K562 (cell line): ENCODE data around the gene RAB3D. TPM values are rescaled to one million over a fixed set of nuclear protein-coding genes. Genes with fewer than 3 reads are reported as not detected.

Experiments
- BRF2 ChIP-seq: IDR thresholded peaks from 3 replicates; pipeline ENCODE4 v1.6.1; 2011; ENCODE audit warnings: borderline replicate concordance, mild to moderate bottlenecking; ENCODE audit not compliant: insufficient read length, insufficient read depth
- MLLT1 ChIP-seq, 2 experiments: fragments of 450-650 bp; IDR thresholded peaks; 2 replicates each; pipeline ENCODE4 v1.6.1; 2016
- MXI1 ChIP-seq: IDR thresholded peaks from 2 replicates; pipeline ENCODE4 v1.6.1; 2011; ENCODE audit warnings: low read depth, mild to moderate bottlenecking, improper control_type of control experiment, low read length
- PHB ChIP-seq: fragments of 250-450 bp; sonication (Bioruptor Pico); IDR thresholded peaks from 2 replicates; pipeline ENCODE4 v1.5.0; 2021
- TSHZ1 ChIP-seq: fragments of 250-450 bp; sonication (Bioruptor Pico); IDR thresholded peaks from 2 replicates; pipeline ENCODE4 v1.4.0; 2020; ENCODE audit warnings: mild to moderate bottlenecking, moderate library complexity
- ZC3H4 ChIP-seq: sonication (generic); formaldehyde crosslinking; IDR thresholded peaks from 2 replicates; pipeline ENCODE4 v1.9.0; 2021; ENCODE audit warnings: missing genetic modification reagents, borderline replicate concordance
- ZNF696 ChIP-seq: fragments of 250-450 bp; sonication (Bioruptor Pico); conservative IDR thresholded peaks from 2 replicates; pipeline ENCODE4 v1.4.0; 2020; ENCODE audit warnings: mild to moderate bottlenecking, moderate library complexity
- ZSCAN29 ChIP-seq: fragments of 450-650 bp; IDR thresholded peaks from 2 replicates; pipeline ENCODE4 v1.6.1; 2017
- polyA plus RNA-seq, 8 experiments: library from polyadenylated mRNA; depleted of rRNA in 4 of 8; stranded (reverse) in 5 of 8; unstranded in 3 of 8; fragments of >200 nt; fragmentation: Nextera tagmentation in 2 of 8; fragmentation: Illumina TruSeq in 1 of 8; extraction: Ambion mirVana in 2 of 8; extraction: Trizol in 1 of 8; gene quantifications; 2 replicates each; pipeline versions ENCODE4 v1.2.1 to v1.2.3, GENCODE V29; 2011 to 2014; ENCODE audit warnings: inconsistent platforms in 1 of 8, missing spikeins in 1 of 8
- total RNA-seq, 7 experiments: library from RNA; depleted of rRNA in 6 of 7; stranded (reverse); fragments of >200 nt in 6 of 7; fragmentation: Illumina TruSeq in 2 of 7; extraction: Trizol in 2 of 7; gene quantifications; 2 replicates each; pipeline versions ENCODE4 v1.2.1 to v1.2.3, GENCODE V29; 2011 to 2021; ENCODE audit warnings: low replicate concordance in 1 of 7
- TF ChIP-seq, protein P1 (sequence below): fragments of 450-650 bp; IDR thresholded peaks from 2 replicates; pipeline ENCODE4 v1.7.0; 2016; ENCODE audit warnings: borderline replicate concordance
- TF ChIP-seq, protein P2 (sequence below): fragments of 450-650 bp; IDR thresholded peaks from 2 replicates; pipeline ENCODE4 v1.6.1; 2018; ENCODE audit not compliant: partially characterized antibody
- TF ChIP-seq, protein P3 (sequence below): fragments of 450-650 bp; formaldehyde crosslinking; IDR thresholded peaks from 2 replicates; pipeline ENCODE4 v1.4.0; 2022; ENCODE audit warnings: missing genetic modification characterization

The RAB3D gene
- total and polyA plus RNA-seq, 9 of the 15 experiments (the other 6 are each of a cell fraction or from before 2014, with no cell fraction given) = 0.34 to 3.3 (median 1.3) TPM

DNA sequence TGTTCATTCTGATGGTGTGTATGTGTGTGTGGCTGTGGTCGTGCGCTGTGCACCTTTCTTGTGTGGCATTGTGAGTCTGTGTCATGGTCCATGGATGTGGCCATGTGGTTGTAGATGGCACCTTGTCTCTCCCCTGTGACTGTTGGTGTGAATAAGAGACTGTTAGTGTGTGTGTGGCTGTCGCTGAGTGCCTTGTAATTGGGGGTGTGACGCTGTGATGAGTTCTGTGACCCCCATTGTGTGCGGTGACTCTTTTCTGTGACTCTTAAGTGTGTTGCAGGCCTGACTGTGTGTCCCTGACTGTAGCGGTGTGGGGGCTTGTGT is 16.6 kb upstream of the RAB3D start (continued):
- no peak for TF ChIP-seq BRF2
- no peak for TF ChIP-seq ZSCAN29
- TF ChIP-seq PHB = no peak
- TF ChIP-seq MXI1 = no peak
- TF ChIP-seq TSHZ1 = no peak
- TF ChIP-seq ZC3H4 (CRISPR knock-in tag) = no peak
- TF ChIP-seq, protein P1, sequence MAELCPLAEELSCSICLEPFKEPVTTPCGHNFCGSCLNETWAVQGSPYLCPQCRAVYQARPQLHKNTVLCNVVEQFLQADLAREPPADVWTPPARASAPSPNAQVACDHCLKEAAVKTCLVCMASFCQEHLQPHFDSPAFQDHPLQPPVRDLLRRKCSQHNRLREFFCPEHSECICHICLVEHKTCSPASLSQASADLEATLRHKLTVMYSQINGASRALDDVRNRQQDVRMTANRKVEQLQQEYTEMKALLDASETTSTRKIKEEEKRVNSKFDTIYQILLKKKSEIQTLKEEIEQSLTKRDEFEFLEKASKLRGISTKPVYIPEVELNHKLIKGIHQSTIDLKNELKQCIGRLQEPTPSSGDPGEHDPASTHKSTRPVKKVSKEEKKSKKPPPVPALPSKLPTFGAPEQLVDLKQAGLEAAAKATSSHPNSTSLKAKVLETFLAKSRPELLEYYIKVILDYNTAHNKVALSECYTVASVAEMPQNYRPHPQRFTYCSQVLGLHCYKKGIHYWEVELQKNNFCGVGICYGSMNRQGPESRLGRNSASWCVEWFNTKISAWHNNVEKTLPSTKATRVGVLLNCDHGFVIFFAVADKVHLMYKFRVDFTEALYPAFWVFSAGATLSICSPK = no peak
- TF ChIP-seq ZNF696 = no peak
- TF ChIP-seq, protein P2, sequence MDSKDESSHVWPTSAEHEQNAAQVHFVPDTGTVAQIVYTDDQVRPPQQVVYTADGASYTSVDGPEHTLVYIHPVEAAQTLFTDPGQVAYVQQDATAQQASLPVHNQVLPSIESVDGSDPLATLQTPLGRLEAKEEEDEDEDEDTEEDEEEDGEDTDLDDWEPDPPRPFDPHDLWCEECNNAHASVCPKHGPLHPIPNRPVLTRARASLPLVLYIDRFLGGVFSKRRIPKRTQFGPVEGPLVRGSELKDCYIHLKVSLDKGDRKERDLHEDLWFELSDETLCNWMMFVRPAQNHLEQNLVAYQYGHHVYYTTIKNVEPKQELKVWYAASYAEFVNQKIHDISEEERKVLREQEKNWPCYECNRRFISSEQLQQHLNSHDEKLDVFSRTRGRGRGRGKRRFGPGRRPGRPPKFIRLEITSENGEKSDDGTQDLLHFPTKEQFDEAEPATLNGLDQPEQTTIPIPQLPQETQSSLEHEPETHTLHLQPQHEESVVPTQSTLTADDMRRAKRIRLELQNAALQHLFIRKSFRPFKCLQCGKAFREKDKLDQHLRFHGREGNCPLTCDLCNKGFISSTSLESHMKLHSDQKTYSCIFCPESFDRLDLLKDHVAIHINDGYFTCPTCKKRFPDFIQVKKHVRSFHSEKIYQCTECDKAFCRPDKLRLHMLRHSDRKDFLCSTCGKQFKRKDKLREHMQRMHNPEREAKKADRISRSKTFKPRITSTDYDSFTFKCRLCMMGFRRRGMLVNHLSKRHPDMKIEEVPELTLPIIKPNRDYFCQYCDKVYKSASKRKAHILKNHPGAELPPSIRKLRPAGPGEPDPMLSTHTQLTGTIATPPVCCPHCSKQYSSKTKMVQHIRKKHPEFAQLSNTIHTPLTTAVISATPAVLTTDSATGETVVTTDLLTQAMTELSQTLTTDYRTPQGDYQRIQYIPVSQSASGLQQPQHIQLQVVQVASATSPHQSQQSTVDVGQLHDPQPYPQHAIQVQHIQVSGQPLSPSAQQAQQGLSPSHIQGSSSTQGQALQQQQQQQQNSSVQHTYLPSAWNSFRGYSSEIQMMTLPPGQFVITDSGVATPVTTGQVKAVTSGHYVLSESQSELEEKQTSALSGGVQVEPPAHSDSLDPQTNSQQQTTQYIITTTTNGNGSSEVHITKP = no peak
- TF ChIP-seq, protein P3, sequence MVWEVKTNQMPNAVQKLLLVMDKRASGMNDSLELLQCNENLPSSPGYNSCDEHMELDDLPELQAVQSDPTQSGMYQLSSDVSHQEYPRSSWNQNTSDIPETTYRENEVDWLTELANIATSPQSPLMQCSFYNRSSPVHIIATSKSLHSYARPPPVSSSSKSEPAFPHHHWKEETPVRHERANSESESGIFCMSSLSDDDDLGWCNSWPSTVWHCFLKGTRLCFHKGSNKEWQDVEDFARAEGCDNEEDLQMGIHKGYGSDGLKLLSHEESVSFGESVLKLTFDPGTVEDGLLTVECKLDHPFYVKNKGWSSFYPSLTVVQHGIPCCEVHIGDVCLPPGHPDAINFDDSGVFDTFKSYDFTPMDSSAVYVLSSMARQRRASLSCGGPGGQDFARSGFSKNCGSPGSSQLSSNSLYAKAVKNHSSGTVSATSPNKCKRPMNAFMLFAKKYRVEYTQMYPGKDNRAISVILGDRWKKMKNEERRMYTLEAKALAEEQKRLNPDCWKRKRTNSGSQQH = no peak
- TF ChIP-seq MLLT1 (IDR thresholded peaks at IDR 0.05) = 0 out of 4 replicates have a peak, but pooled peaks have one; percentile 0 to 9
